Endothelial cell of coronary artery (primary cell): ENCODE results near the gene SREK1. TPM values are rescaled to one million over a fixed set of nuclear protein-coding genes. Genes with fewer than 3 reads are reported as not detected.

Experiments
- total RNA-seq: library from RNA; depleted of rRNA; stranded (reverse); fragments of >200 nt; gene quantifications from 2 replicates; pipeline ENCODE4 v1.2.3, GENCODE V29; 2014

Gene SREK1
- 61.0 and 94.4 TPM in 2 replicates for total RNA-seq

GRCh38 chr5:66144074-66144833 lies at the start of gene SREK1:
Gene SREK1, plus strand, starts transcription at chr5:66144300. Its CDS starts 77 bp downstream, at chr5:66144377.

Other genes with a start within 250 kb of the SREK1 start
- 43.3 and 47.2 TPM in 2 replicates for gene ERBIN, start 217.7 kb upstream of the SREK1 start, total RNA-seq